ENCODE measurements around the gene CLCN3. TPM values are rescaled to one million over a fixed set of nuclear protein-coding genes. Genes with fewer than 3 reads are reported as not detected.

Gene CLCN3
- total RNA-seq, 1 experiment from 2014 or later = 16.9 TPM

- H3K79me2 ChIP-seq (ENCODE audit: low read length) = peaks cover 21% of the 10 kb centered on the region
- no peak for ATAC-seq
Measured at GRCh38 chr4:169665046-169665737, 44.8 kb downstream of the CLCN3 start.

GRCh38 chr4:169668069-169668721 is 47.8 kb downstream of the CLCN3 start:
- BruUV-seq (replicated peaks) = no TSS peak
- H3K79me2 ChIP-seq (ENCODE audit: low read length) = no peaks in the 10 kb centered on the region
- intact Hi-C loops (cut with micrococcal nuclease) = no loop called here

More at GRCh38 chr4:169665046-169665737, 44.8 kb downstream of the CLCN3 start:
- H3K4me3 ChIP-seq (ENCODE audit: low read length) = no peak overlapping the region
- POLR2A ChIA-PET (ENCODE audit: unreplicated experiment) = no interaction called here
- no peaks in the 10 kb centered on the region for H3K9me3 ChIP-seq (ENCODE audit: low read length)
- no peak overlapping the region for H2AFZ ChIP-seq (ENCODE audit: low read length)
- no peaks in the 10 kb centered on the region for H3F3A ChIP-seq (ENCODE audit: low read length, unreplicated experiment)
- TF ChIP-seq EZH2 (IDR thresholded peaks at IDR 0.05; ENCODE audit: low read length, unreplicated experiment) (no peak), EZH2phosphoT487 (IDR thresholded peaks at IDR 0.05; ENCODE audit: borderline replicate concordance, low read length) (no peak)
- TF ChIP-seq, protein P1, sequence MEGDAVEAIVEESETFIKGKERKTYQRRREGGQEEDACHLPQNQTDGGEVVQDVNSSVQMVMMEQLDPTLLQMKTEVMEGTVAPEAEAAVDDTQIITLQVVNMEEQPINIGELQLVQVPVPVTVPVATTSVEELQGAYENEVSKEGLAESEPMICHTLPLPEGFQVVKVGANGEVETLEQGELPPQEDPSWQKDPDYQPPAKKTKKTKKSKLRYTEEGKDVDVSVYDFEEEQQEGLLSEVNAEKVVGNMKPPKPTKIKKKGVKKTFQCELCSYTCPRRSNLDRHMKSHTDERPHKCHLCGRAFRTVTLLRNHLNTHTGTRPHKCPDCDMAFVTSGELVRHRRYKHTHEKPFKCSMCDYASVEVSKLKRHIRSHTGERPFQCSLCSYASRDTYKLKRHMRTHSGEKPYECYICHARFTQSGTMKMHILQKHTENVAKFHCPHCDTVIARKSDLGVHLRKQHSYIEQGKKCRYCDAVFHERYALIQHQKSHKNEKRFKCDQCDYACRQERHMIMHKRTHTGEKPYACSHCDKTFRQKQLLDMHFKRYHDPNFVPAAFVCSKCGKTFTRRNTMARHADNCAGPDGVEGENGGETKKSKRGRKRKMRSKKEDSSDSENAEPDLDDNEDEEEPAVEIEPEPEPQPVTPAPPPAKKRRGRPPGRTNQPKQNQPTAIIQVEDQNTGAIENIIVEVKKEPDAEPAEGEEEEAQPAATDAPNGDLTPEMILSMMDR (conservative IDR thresholded peaks at IDR 0.05; ENCODE audit: low read depth, low read length) = no peak
- no peaks in the 10 kb centered on the region for H3K27me3 ChIP-seq (ENCODE audit: low read length)
- CTCF ChIA-PET = no interaction called here
- no peaks in the 10 kb centered on the region for H3K36me3 ChIP-seq (ENCODE audit: low read depth, low read length)
- no peak for DNase-seq
- no peaks in the 10 kb centered on the region for H4K20me1 ChIP-seq (ENCODE audit: low read length)
- peaks cover 22% of the 10 kb centered on the region for H3K4me1 ChIP-seq (ENCODE audit: insufficient read depth, low read length)
- no peak overlapping the region for H3K27ac ChIP-seq (ENCODE audit: low read length)
- H3K4me2 ChIP-seq (ENCODE audit: low read length) = no peak overlapping the region
- no peak overlapping the region for H3K9ac ChIP-seq (ENCODE audit: low read length)
- intact Hi-C loops (cut with micrococcal nuclease) = no loop called here
- BruUV-seq (replicated peaks) = no TSS peak
- H3K9me2 ChIP-seq (replicated peaks; ENCODE audit: low read length) = no peaks in the 10 kb centered on the region

More at GRCh38 chr4:169668069-169668721, 47.8 kb downstream of the CLCN3 start:
- Histone ChIP-seq H3K9me2 (replicated peaks; ENCODE audit: low read length) (no peaks in the 10 kb centered on the region), H3K27me3 (ENCODE audit: low read length) (no peaks in the 10 kb centered on the region), H3K27ac (ENCODE audit: low read length) (no peak overlapping the region), H3K9me3 (ENCODE audit: low read length) (no peaks in the 10 kb centered on the region), H3K4me3 (ENCODE audit: low read length) (no peak overlapping the region), H3K9ac (ENCODE audit: low read length) (no peak overlapping the region), H3K4me1 (ENCODE audit: insufficient read depth, low read length) (peaks cover 5% of the 10 kb centered on the region; the same call in 1 of the 2 replicates), H3K36me3 (ENCODE audit: low read depth, low read length) (no peaks in the 10 kb centered on the region), H4K20me1 (ENCODE audit: low read length) (no peaks in the 10 kb centered on the region), H2AFZ (ENCODE audit: low read length) (no peak overlapping the region), H3K4me2 (ENCODE audit: low read length) (no peak overlapping the region), H3F3A (ENCODE audit: low read length, unreplicated experiment) (no peaks in the 10 kb centered on the region)
- ATAC-seq (no peak), DNase-seq (no peak)
- TF ChIP-seq EZH2 (IDR thresholded peaks at IDR 0.05; ENCODE audit: low read length, unreplicated experiment) (no peak), EZH2phosphoT487 (IDR thresholded peaks at IDR 0.05; ENCODE audit: borderline replicate concordance, low read length) (no peak)
- TF ChIP-seq, protein P1 (conservative IDR thresholded peaks at IDR 0.05; ENCODE audit: low read depth, low read length) = no peak
- ChIA-PET CTCF (no interaction called here), POLR2A (ENCODE audit: unreplicated experiment) (no interaction called here)
